OCI-LY1 (cell line): ENCODE results near the gene TIMP3.

Experiments used
- CTCF ChIP-seq: fragments of 200-600 bp; sonication (generic), shearing (Covaris generic); IDR thresholded peaks from 2 replicates; pipeline ENCODE4 v1.5.1; 2017; ENCODE audit warnings: mild to moderate bottlenecking, antibody characterized with exemption, low read length, moderate library complexity, mixed read lengths
- EZH2 ChIP-seq: fragments of 200-600 bp; sonication (generic), shearing (Covaris generic); IDR thresholded peaks from 2 replicates; pipeline ENCODE4 v1.8.0; 2017; ENCODE audit warnings: borderline replicate concordance, mixed run types, mild to moderate bottlenecking, antibody characterized with exemption, low read length, moderate library complexity, mixed read lengths

- TF ChIP-seq CTCF (no peak), EZH2 (no peak)
Observed at GRCh38 chr22:32800994-32801536, 440 bp upstream of the TIMP3 start.
